Cardiac muscle cell (in vitro differentiated cells and primary cell): ENCODE data around the gene ELOVL5. TPM values are rescaled to one million over a fixed set of nuclear protein-coding genes. Genes with fewer than 3 reads are reported as not detected.
A peak's percentile ranks its signal among the peaks of the same experiment; 100 is the strongest.
"Not testable (repeated sequence)": the region's sequence is repeated elsewhere in the genome, so short reads cannot be mapped to it uniquely, and the experiment has no call there.

Experiments
- DNase-seq, 2 donors: peaks; one replicate each; pipeline versions ENCODE4 v3.0.0 to v3.0.0-alpha.2; 2010 to 2017; ENCODE audit warnings: low read depth in 1 of 2, low spot score in 1 of 2
- H3K27ac ChIP-seq: fragments of 200-600 bp; sonication (generic); 2 replicates; pipeline ENCODE4 v1.5.1; 2016
- H3K27me3 ChIP-seq: fragments of 200-600 bp; sonication (generic); 2 replicates; pipeline ENCODE4 v1.6.0; 2016; ENCODE audit warnings: control low read depth
- H3K36me3 ChIP-seq: fragments of 200-600 bp; sonication (generic); 2 replicates; pipeline ENCODE4 v1.5.1; 2016; ENCODE audit warnings: control low read depth
- H3K4me1 ChIP-seq: fragments of 200-600 bp; sonication (generic); 2 replicates; pipeline ENCODE4 v1.8.1; 2017; ENCODE audit warnings: low read depth, mild to moderate bottlenecking, mixed run types
- H3K4me3 ChIP-seq: fragments of 200-600 bp; sonication (generic); 2 replicates; pipeline ENCODE4 v1.5.1; 2016; ENCODE audit warnings: mild to moderate bottlenecking
- H3K9me3 ChIP-seq: fragments of 200-600 bp; sonication (generic); 2 replicates; pipeline ENCODE4 v1.5.1; 2017; ENCODE audit warnings: low read depth, mild to moderate bottlenecking, control low read depth
- CTCF ChIP-seq: IDR thresholded peaks from 2 replicates; pipeline ENCODE4 v1.5.1; 2012; ENCODE audit warnings: low read depth, mild to moderate bottlenecking, low read length
- polyA plus RNA-seq: library from polyadenylated mRNA; unstranded; fragments of >200 nt; fragmentation: Nextera tagmentation; extraction: Ambion mirVana; gene quantifications from 2 replicates; pipeline ENCODE4 v1.2.1, GENCODE V29; 2016
- total RNA-seq: library from RNA; depleted of rRNA; stranded (reverse); fragments of >200 nt; gene quantifications from 2 replicates; pipeline ENCODE4 v1.2.3, GENCODE V29; 2016

The ELOVL5 gene
- total and polyA plus RNA-seq, 2 experiments from 2014 or later = 39.4 to 54.1 TPM

- Histone ChIP-seq H3K9me3 (no peaks in the 10 kb centered on the region), H3K36me3 (no peaks in the 10 kb centered on the region), H3K4me1 (peaks cover 9% of the 10 kb centered on the region), H3K27me3 (no peaks in the 10 kb centered on the region), H3K4me3 (peak overlapping the region; percentile 97), H3K27ac (peak overlapping the region; percentile 96)
- no peak for TF ChIP-seq CTCF
- no peak for DNase-seq
Measured at GRCh38 chr6:53349209-53349693, 501 bp upstream of the ELOVL5 start.

- no peaks in the 10 kb centered on the region for H3K9me3 ChIP-seq
- DNase-seq = peak; percentile 77 to 78
- no peaks in the 10 kb centered on the region for H3K36me3 ChIP-seq
- H3K4me3 ChIP-seq = peak overlapping the region; percentile 97
- TF ChIP-seq CTCF = no peak
- H3K27ac ChIP-seq = peak overlapping the region; percentile 96
- H3K4me1 ChIP-seq = peaks cover 9% of the 10 kb centered on the region
- no peaks in the 10 kb centered on the region for H3K27me3 ChIP-seq
Measured at GRCh38 chr6:53347921-53348370, 804 bp downstream of the ELOVL5 start.

GRCh38 chr6:53347250-53347920 lies 1.4 kb downstream of the ELOVL5 start:
- no peak for TF ChIP-seq CTCF
- DNase-seq = peak; percentile 42 to 48
- H3K27ac ChIP-seq = peak overlapping the region; percentile 96

GRCh38 chr6:53346049-53346448 lies 2.7 kb downstream of the ELOVL5 start:
- not testable (repeated sequence) for H3K4me1 ChIP-seq, H3K27ac ChIP-seq, H3K9me3 ChIP-seq, DNase-seq, H3K4me3 ChIP-seq, H3K36me3 ChIP-seq, H3K27me3 ChIP-seq

More at GRCh38 chr6:53347250-53347920, 1.4 kb downstream of the ELOVL5 start:
- Histone ChIP-seq H3K4me3 (peak overlapping the region; percentile 97), H3K4me1 (peaks cover 9% of the 10 kb centered on the region), H3K27me3 (no peaks in the 10 kb centered on the region), H3K36me3 (no peaks in the 10 kb centered on the region), H3K9me3 (no peaks in the 10 kb centered on the region)

GRCh38 chr6:53344969-53345368 lies 3.8 kb downstream of the ELOVL5 start:
- Histone ChIP-seq H3K36me3 (no peaks in the 10 kb centered on the region), H3K27me3 (no peaks in the 10 kb centered on the region), H3K27ac (no peak overlapping the region), H3K4me3 (no peak overlapping the region), H3K4me1 (peaks cover 9% of the 10 kb centered on the region), H3K9me3 (no peaks in the 10 kb centered on the region)
- no peak for DNase-seq
- TF ChIP-seq CTCF = no peak

GRCh38 chr6:53343092-53343491 lies 5.7 kb downstream of the ELOVL5 start:
- no peak for DNase-seq
- no peaks in the 10 kb centered on the region for H3K9me3 ChIP-seq
- no peak overlapping the region for H3K27ac ChIP-seq
- H3K4me3 ChIP-seq = no peak overlapping the region
- H3K36me3 ChIP-seq = no peaks in the 10 kb centered on the region
- TF ChIP-seq CTCF = no peak
- peaks cover 9% of the 10 kb centered on the region for H3K4me1 ChIP-seq
- H3K27me3 ChIP-seq = no peaks in the 10 kb centered on the region
